Endodermal cell (in vitro differentiated cells): ENCODE results near the gene PHLPP1. TPM values are rescaled to one million over a fixed set of nuclear protein-coding genes. Genes with fewer than 3 reads are reported as not detected.

ENCODE experiments used
- DNase-seq: peaks from one replicate; pipeline ENCODE4 v3.0.0-alpha.2; 2017
- H3K27ac ChIP-seq: 2 replicates; pipeline ENCODE4 v1.5.1; 2013; ENCODE audit warnings: mild to moderate bottlenecking, low read depth, low read length, moderate library complexity
- H3K27me3 ChIP-seq: 2 replicates; pipeline ENCODE4 v1.6.1; 2013; ENCODE audit warnings: mild to moderate bottlenecking, low read length, moderate library complexity; ENCODE audit not compliant: insufficient read depth, control insufficient read depth, poor library complexity, severe bottlenecking
- H3K36me3 ChIP-seq: 2 replicates; pipeline ENCODE4 v1.7.0; 2013; ENCODE audit warnings: mild to moderate bottlenecking, low read length, moderate library complexity; ENCODE audit not compliant: control insufficient read depth, insufficient read depth
- H3K4me1 ChIP-seq: one replicate; pipeline ENCODE4 v1.7.0; 2013; ENCODE audit warnings: low read length; ENCODE audit not compliant: control insufficient read depth, insufficient read depth
- H3K4me3 ChIP-seq: 2 replicates; pipeline ENCODE4 v1.5.1; 2013; ENCODE audit warnings: mild to moderate bottlenecking, low read length, moderate library complexity
- H3K9ac ChIP-seq: 2 replicates; pipeline ENCODE4 v1.6.1; 2013; ENCODE audit warnings: mild to moderate bottlenecking, low read length, moderate library complexity; ENCODE audit not compliant: poor library complexity, severe bottlenecking; ENCODE audit errors: extremely low read depth
- H3K9me3 ChIP-seq: 2 replicates; pipeline ENCODE4 v1.6.1; 2013; ENCODE audit warnings: mild to moderate bottlenecking, low read length, moderate library complexity; ENCODE audit not compliant: control insufficient read depth
- H3K27ac Mint-ChIP-seq: 2 replicates; pipeline ENCODE4 v1.8.0; 2020; ENCODE audit warnings: mixed read lengths
- H3K27me3 Mint-ChIP-seq: 2 replicates; pipeline ENCODE4 v1.8.0; 2021; ENCODE audit warnings: mild to moderate bottlenecking, mixed read lengths; ENCODE audit not compliant: insufficient read depth
- H3K36me3 Mint-ChIP-seq: 2 replicates; pipeline ENCODE4 v1.8.0; 2020; ENCODE audit warnings: low read depth, mixed read lengths
- H3K4me1 Mint-ChIP-seq: 2 replicates; pipeline ENCODE4 v1.8.0; 2020; ENCODE audit warnings: mixed read lengths
- H3K4me3 Mint-ChIP-seq: 2 replicates; pipeline ENCODE4 v1.8.0; 2020; ENCODE audit warnings: mild to moderate bottlenecking, moderate library complexity, mixed read lengths
- H3K9me3 Mint-ChIP-seq: 2 replicates; pipeline ENCODE4 v1.8.0; 2020; ENCODE audit warnings: mild to moderate bottlenecking, mixed read lengths
- WGBS, 2 experiments: methylation state at CpG; one replicate each; pipeline versions ENCODE4 v1.1.5 to v1.1.7; 2013; ENCODE audit warnings: missing lambda C conversion rate in 2 of 2, mixed read lengths in 1 of 2; ENCODE audit not compliant: insufficient coverage in 1 of 2, insufficient read length in 1 of 2; 5-methylcytosine and 5-hydroxymethylcytosine counted together
- total RNA-seq, 2 donors: library from RNA; stranded (reverse); fragmentation: NEBNext Ultra II Directional in 1 of 2; extraction: Animal tissue kit (Norgen Biotek cat#: 25700) in 1 of 2; gene quantifications; 2 replicates in 1 of 2; 3 replicates in 1 of 2; pipeline ENCODE4 v1.2.1, GENCODE V29; 2021
- TF ChIP-seq, protein P1 (sequence below): fragments of 200-600 bp; sonication (generic); conservative IDR thresholded peaks from 2 replicates; pipeline ENCODE4 v1.5.0; 2021; ENCODE audit warnings: antibody characterized with exemption, mild to moderate bottlenecking

PHLPP1 gene
- total RNA-seq, 2 donors from 2014 or later, result 19.8 to 28.1 TPM

DNA sequence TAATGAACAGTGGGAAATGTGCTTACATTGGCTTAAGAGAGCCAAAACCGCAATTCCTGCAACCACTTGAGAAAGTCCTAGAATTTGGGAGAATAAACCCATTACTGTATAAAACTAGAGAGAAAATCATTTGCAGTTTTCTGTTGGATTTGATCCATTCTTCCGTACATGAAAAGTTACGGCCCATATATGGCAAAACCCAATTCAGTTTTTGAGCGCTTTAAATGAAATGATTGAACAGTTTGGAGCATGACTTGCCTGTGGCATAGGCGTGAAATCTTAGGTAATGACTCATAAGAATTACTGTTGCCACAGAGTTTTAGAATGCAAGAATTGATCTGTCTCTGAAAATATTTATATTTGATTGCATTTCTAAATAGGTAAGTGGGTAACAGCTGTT, 52.0 kb downstream of the PHLPP1 start:
- Mint-ChIP-seq H3K27ac (peak overlapping the region; percentile 9), H3K36me3 (peaks cover 2% of the 10 kb centered on the region), H3K27me3 (no peaks in the 10 kb centered on the region), H3K9me3 (no peaks in the 10 kb centered on the region), H3K4me3 (no peak overlapping the region), H3K4me1 (peaks cover 20% of the 10 kb centered on the region)
- Histone ChIP-seq H3K27ac (no peak overlapping the region), H3K36me3 (no peaks in the 10 kb centered on the region), H3K4me3 (no peak overlapping the region), H3K4me1 (peaks cover 4% of the 10 kb centered on the region), H3K9ac (no peak overlapping the region), H3K27me3 (no peaks in the 10 kb centered on the region), H3K9me3 (no peaks in the 10 kb centered on the region)
- DNase-seq, result no peak
- 92 to 94% methylated on average over 4 to 5 of the region's 5 CpGs for WGBS, 2 experiments
- TF ChIP-seq, protein P1, sequence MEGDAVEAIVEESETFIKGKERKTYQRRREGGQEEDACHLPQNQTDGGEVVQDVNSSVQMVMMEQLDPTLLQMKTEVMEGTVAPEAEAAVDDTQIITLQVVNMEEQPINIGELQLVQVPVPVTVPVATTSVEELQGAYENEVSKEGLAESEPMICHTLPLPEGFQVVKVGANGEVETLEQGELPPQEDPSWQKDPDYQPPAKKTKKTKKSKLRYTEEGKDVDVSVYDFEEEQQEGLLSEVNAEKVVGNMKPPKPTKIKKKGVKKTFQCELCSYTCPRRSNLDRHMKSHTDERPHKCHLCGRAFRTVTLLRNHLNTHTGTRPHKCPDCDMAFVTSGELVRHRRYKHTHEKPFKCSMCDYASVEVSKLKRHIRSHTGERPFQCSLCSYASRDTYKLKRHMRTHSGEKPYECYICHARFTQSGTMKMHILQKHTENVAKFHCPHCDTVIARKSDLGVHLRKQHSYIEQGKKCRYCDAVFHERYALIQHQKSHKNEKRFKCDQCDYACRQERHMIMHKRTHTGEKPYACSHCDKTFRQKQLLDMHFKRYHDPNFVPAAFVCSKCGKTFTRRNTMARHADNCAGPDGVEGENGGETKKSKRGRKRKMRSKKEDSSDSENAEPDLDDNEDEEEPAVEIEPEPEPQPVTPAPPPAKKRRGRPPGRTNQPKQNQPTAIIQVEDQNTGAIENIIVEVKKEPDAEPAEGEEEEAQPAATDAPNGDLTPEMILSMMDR, result no peak

DNA sequence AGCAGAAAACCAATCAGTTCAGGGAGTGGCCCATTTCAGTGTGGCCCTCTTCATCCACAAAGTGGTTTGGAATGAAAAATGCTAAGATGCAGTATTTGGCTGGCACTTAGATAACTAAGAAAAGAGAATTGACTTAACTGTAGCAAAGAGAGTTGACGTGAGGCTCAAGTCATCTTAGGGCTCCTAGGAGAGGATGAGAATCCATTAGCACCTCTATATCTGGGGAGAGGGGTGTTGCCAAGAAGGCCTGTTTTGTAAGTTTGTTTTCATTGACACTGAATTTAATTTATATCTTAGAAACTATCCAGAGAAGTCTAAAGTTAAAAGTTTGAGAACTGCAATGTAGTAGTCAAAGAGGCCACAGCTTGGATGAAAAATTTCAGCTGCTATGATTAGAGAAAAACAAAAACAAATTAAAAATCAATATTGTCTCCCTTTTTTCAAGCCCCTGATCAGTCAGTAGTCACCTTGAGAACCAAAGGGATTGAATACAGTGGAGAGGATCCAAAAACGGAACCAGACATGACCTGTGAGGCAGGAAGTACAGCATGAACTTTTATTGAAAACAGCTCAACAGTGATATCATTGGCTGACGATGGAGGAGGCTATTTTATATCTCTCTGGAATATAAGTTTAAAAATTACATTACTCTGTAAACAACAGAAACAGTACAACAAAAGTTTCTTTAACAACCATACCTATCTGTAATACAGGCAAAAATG, 52.7 kb downstream of the PHLPP1 start:
- Mint-ChIP-seq H3K4me3 (no peak overlapping the region), H3K36me3 (peaks cover 2% of the 10 kb centered on the region), H3K27me3 (no peaks in the 10 kb centered on the region), H3K27ac (peak overlapping the region; percentile 9), H3K9me3 (no peaks in the 10 kb centered on the region), H3K4me1 (peaks cover 23% of the 10 kb centered on the region)
- TF ChIP-seq, protein P1, result no peak
- no peak overlapping the region for H3K9ac ChIP-seq
- H3K27ac ChIP-seq, result no peak overlapping the region
- H3K4me3 ChIP-seq, result no peak overlapping the region
- no peaks in the 10 kb centered on the region for H3K36me3 ChIP-seq
- H3K27me3 ChIP-seq, result no peaks in the 10 kb centered on the region
- 90 to 92% methylated on average over 2 of the region's 3 CpGs for WGBS, 2 experiments
- no peaks in the 10 kb centered on the region for H3K9me3 ChIP-seq
- DNase-seq, result no peak
- H3K4me1 ChIP-seq, result peaks cover 4% of the 10 kb centered on the region

DNA sequence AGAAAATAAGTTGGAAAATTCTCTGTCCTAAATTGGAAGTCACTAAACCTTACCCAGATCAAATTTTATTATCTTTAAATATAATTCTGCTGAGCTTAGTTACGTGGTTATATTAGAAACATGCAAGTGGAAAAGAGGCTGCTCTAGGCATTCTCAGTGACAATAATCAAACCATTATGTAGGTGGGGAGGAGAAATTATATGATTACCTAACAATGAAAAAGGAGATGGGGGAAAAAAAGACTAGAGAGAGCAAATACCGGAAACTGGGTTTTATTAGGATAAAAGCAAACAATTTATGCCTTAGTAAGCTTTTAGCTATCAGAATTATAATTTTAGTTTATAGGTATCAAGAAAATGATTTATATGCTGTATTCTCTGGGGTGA, 53.2 kb downstream of the PHLPP1 start:
- DNase-seq, result no peak
- Histone ChIP-seq H3K36me3 (no peaks in the 10 kb centered on the region), H3K9me3 (no peaks in the 10 kb centered on the region), H3K27ac (no peak overlapping the region), H3K27me3 (no peaks in the 10 kb centered on the region), H3K9ac (no peak overlapping the region), H3K4me3 (no peak overlapping the region), H3K4me1 (peaks cover 4% of the 10 kb centered on the region)
- no peaks in the 10 kb centered on the region for H3K27me3 Mint-ChIP-seq
- H3K9me3 Mint-ChIP-seq, result no peaks in the 10 kb centered on the region
- 88% methylated on average over 2 of the region's 2 CpGs; no CpG with 5 or more reads in 1 of the 2 experiments for WGBS, 2 experiments
- TF ChIP-seq, protein P1, result no peak
- peaks cover 24% of the 10 kb centered on the region for H3K4me1 Mint-ChIP-seq
- H3K27ac Mint-ChIP-seq, result no peak overlapping the region
- H3K4me3 Mint-ChIP-seq, result no peak overlapping the region
- H3K36me3 Mint-ChIP-seq, result peaks cover 2% of the 10 kb centered on the region
